22Rv1 (cell line): ENCODE data around the gene AASS.

Experiments used
- CTCF ChIP-seq: fragments of 450-650 bp; IDR thresholded peaks from 2 replicates; pipeline ENCODE4 v1.5.1; 2017; ENCODE audit warnings: mild to moderate bottlenecking
- ZFX ChIP-seq: fragments of 450-650 bp; IDR thresholded peaks from 2 replicates; pipeline ENCODE4 v1.6.1; 2017; ENCODE audit warnings: antibody characterized with exemption, borderline replicate concordance

GRCh38 chr7:122082160-122082559, 61.9 kb downstream of the AASS start:
- TF ChIP-seq CTCF (no peak), ZFX (no peak)
